Duodenal mucosa (tissue), 2 donors: ENCODE results near the gene SMYD3.
"Not testable (repeated sequence)": the region's sequence is repeated elsewhere in the genome, so short reads cannot be mapped to it uniquely, and the experiment has no call there.

ENCODE experiments used
- H3K27ac ChIP-seq: one replicate; pipeline ENCODE4 v1.7.0; 2013; ENCODE audit warnings: low read depth, low read length
- H3K27me3 ChIP-seq, 2 donors: one replicate each; pipeline ENCODE4 v1.7.0; 2013; ENCODE audit warnings: low read length in 2 of 2, control low read depth in 1 of 2; ENCODE audit not compliant: insufficient read depth in 2 of 2, control insufficient read depth in 1 of 2
- H3K36me3 ChIP-seq, 2 donors: one replicate each; pipeline ENCODE4 v1.7.0; 2013; ENCODE audit warnings: low read length in 2 of 2, control low read depth in 1 of 2; ENCODE audit not compliant: insufficient read depth in 2 of 2, control insufficient read depth in 1 of 2
- H3K4me1 ChIP-seq, 2 donors: one replicate each; pipeline ENCODE4 v1.7.0; 2013; ENCODE audit warnings: low read length in 2 of 2, control low read depth in 1 of 2; ENCODE audit not compliant: insufficient read depth in 2 of 2, control insufficient read depth in 1 of 2
- H3K4me3 ChIP-seq, 2 donors: one replicate each; pipeline ENCODE4 v1.7.0; 2013; ENCODE audit warnings: low read length in 2 of 2, low read depth in 1 of 2
- H3K9ac ChIP-seq, 2 donors: one replicate each; pipeline ENCODE4 v1.7.0; 2013; ENCODE audit warnings: low read length in 2 of 2, low read depth in 1 of 2
- H3K9me3 ChIP-seq, 2 donors: one replicate each; pipeline ENCODE4 v1.7.0; 2013; ENCODE audit warnings: low read length in 2 of 2, control low read depth in 1 of 2; ENCODE audit not compliant: control insufficient read depth in 1 of 2

SMYD3 gene

GRCh38 chr1:246071981-246072380, 435.1 kb downstream of the SMYD3 start:
- not testable (repeated sequence) for H3K4me1 ChIP-seq, H3K4me3 ChIP-seq, H3K27ac ChIP-seq, H3K27me3 ChIP-seq, H3K36me3 ChIP-seq, H3K9ac ChIP-seq, H3K9me3 ChIP-seq

GRCh38 chr1:246071561-246071960, 435.5 kb downstream of the SMYD3 start:
- not testable (repeated sequence) for H3K36me3 ChIP-seq, H3K4me1 ChIP-seq, H3K9me3 ChIP-seq, H3K4me3 ChIP-seq, H3K27ac ChIP-seq, H3K9ac ChIP-seq, H3K27me3 ChIP-seq

DNA sequence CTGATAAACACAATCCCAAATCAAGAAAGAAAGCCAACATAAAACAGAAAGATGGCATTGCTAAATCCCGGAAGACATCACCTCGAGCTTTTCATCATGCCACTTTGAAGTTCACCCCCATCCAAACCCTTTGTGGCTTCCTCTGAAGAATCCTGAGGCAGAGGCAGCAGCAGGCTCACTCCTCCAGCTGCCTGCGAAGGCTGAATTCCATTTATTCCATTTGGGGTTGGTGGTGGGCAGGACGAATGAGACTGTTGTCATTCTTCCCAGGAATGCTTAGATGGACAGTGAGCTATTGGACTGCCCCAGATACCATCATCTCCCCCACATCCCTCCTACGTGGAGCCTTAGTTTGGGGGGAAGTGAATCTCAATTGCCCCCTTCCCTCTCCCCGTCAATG, 437.5 kb downstream of the SMYD3 start:
- H3K4me1 ChIP-seq = no peaks in the 10 kb centered on the region
- H3K9me3 ChIP-seq = no peaks in the 10 kb centered on the region
- H3K4me3 ChIP-seq = no peak overlapping the region
- no peak overlapping the region for H3K9ac ChIP-seq
- no peaks in the 10 kb centered on the region for H3K27me3 ChIP-seq
- no peaks in the 10 kb centered on the region for H3K36me3 ChIP-seq
- H3K27ac ChIP-seq = no peak overlapping the region

- H3K4me3 ChIP-seq = no peak overlapping the region
- H3K9me3 ChIP-seq = no peaks in the 10 kb centered on the region
- no peaks in the 10 kb centered on the region for H3K27me3 ChIP-seq
- no peak overlapping the region for H3K27ac ChIP-seq
- H3K36me3 ChIP-seq = no peaks in the 10 kb centered on the region
- H3K4me1 ChIP-seq = no peaks in the 10 kb centered on the region
- H3K9ac ChIP-seq = no peak overlapping the region
These were observed 438.2 kb downstream of the SMYD3 start for GRCh38 chr1:246068619-246069509.

DNA sequence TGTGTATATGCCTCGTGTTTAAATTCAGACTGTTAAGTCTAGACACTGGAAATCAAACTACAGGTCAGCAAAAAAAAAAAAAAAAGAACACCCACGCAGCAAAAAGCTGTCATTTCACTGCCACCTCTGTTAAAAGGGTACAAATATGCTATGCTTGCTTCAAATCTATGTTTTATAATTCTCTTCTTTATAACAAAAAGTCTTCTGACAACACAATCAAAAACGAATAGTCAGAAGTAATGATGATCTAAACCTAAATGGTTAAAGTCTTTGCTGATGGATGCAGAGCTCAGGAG, 438.9 kb downstream of the SMYD3 start:
- H3K4me3 ChIP-seq = no peak overlapping the region
- no peaks in the 10 kb centered on the region for H3K36me3 ChIP-seq
- no peaks in the 10 kb centered on the region for H3K4me1 ChIP-seq
- H3K9me3 ChIP-seq = no peaks in the 10 kb centered on the region
- H3K27me3 ChIP-seq = no peaks in the 10 kb centered on the region
- H3K9ac ChIP-seq = no peak overlapping the region
- no peak overlapping the region for H3K27ac ChIP-seq

- Histone ChIP-seq H3K27ac (no peak overlapping the region), H3K9ac (no peak overlapping the region), H3K9me3 (no peaks in the 10 kb centered on the region), H3K4me1 (no peaks in the 10 kb centered on the region), H3K36me3 (no peaks in the 10 kb centered on the region), H3K27me3 (no peaks in the 10 kb centered on the region), H3K4me3 (no peak overlapping the region)
These were observed 439.5 kb downstream of the SMYD3 start for GRCh38 chr1:246067432-246068216.

- H3K9ac ChIP-seq = no peak overlapping the region
- no peak overlapping the region for H3K27ac ChIP-seq
- no peak overlapping the region for H3K4me3 ChIP-seq
- no peaks in the 10 kb centered on the region for H3K36me3 ChIP-seq
- H3K27me3 ChIP-seq = no peaks in the 10 kb centered on the region
- H3K9me3 ChIP-seq = no peaks in the 10 kb centered on the region
- H3K4me1 ChIP-seq = no peaks in the 10 kb centered on the region
These were observed 440.5 kb downstream of the SMYD3 start for GRCh38 chr1:246066573-246066972.

- Histone ChIP-seq H3K9ac (no peak overlapping the region), H3K36me3 (no peaks in the 10 kb centered on the region), H3K4me1 (no peaks in the 10 kb centered on the region), H3K27ac (no peak overlapping the region), H3K4me3 (no peak overlapping the region), H3K27me3 (no peaks in the 10 kb centered on the region), H3K9me3 (no peaks in the 10 kb centered on the region)
These were observed 441.5 kb downstream of the SMYD3 start for GRCh38 chr1:246065592-246065991.

- H3K4me1 ChIP-seq = no peaks in the 10 kb centered on the region
- H3K4me3 ChIP-seq = no peak overlapping the region
- H3K36me3 ChIP-seq = no peaks in the 10 kb centered on the region
- no peak overlapping the region for H3K9ac ChIP-seq
- H3K27me3 ChIP-seq = no peaks in the 10 kb centered on the region
- no peak overlapping the region for H3K27ac ChIP-seq
- no peaks in the 10 kb centered on the region for H3K9me3 ChIP-seq
These were observed 442.2 kb downstream of the SMYD3 start for GRCh38 chr1:246064891-246065290.

GRCh38 chr1:246063013-246063616, 444.0 kb downstream of the SMYD3 start:
- H3K27ac ChIP-seq = no peak overlapping the region
- H3K9ac ChIP-seq = no peak overlapping the region
- H3K4me3 ChIP-seq = no peak overlapping the region
- H3K36me3 ChIP-seq = no peaks in the 10 kb centered on the region
- no peaks in the 10 kb centered on the region for H3K27me3 ChIP-seq
- no peaks in the 10 kb centered on the region for H3K4me1 ChIP-seq
- no peaks in the 10 kb centered on the region for H3K9me3 ChIP-seq
